Stimulated activated CD4-positive, alpha-beta T cell treated with anti-CD3 and anti-CD28 coated beads, Interleukin-12 subunit alpha, Interleukin-12 subunit beta, amount 100 ng/mL, for 4 hours (primary cell): ENCODE measurements around the gene DCHS2.

Experiments
- DNase-seq: peaks from one replicate; pipeline ENCODE4 v3.0.0-alpha.2; 2020

DCHS2 gene

GRCh38 chr4:154490234-154490582 is 1.4 kb downstream of the DCHS2 start:
- DNase-seq = no peak

- no peak for DNase-seq
Measured at GRCh38 chr4:154489558-154490233, 1.9 kb downstream of the DCHS2 start.

- no peak for DNase-seq
Measured at GRCh38 chr4:154487145-154487544, 4.5 kb downstream of the DCHS2 start.

- no peak for DNase-seq
Measured at GRCh38 chr4:154485127-154485773, 6.3 kb downstream of the DCHS2 start.

- no peak for DNase-seq
Measured at GRCh38 chr4:154478547-154478946, 13.1 kb downstream of the DCHS2 start.

GRCh38 chr4:154478128-154478527 is 13.5 kb downstream of the DCHS2 start:
- DNase-seq = no peak

- no peak for DNase-seq
Measured at GRCh38 chr4:154476232-154476631, 15.4 kb downstream of the DCHS2 start.

- no peak for DNase-seq
Measured at GRCh38 chr4:154475820-154476219, 15.8 kb downstream of the DCHS2 start.

- DNase-seq = no peak
Measured at GRCh38 chr4:154473497-154473896, 18.1 kb downstream of the DCHS2 start.

- no peak for DNase-seq
Measured at GRCh38 chr4:154472858-154473257, 18.7 kb downstream of the DCHS2 start.

GRCh38 chr4:154471526-154472331 is 19.9 kb downstream of the DCHS2 start:
- DNase-seq = no peak

GRCh38 chr4:154471032-154471431 is 20.6 kb downstream of the DCHS2 start:
- no peak for DNase-seq

GRCh38 chr4:154467886-154468285 is 23.7 kb downstream of the DCHS2 start:
- DNase-seq = no peak

GRCh38 chr4:154466336-154466735 is 25.3 kb downstream of the DCHS2 start:
- no peak for DNase-seq

GRCh38 chr4:154465085-154465484 is 26.5 kb downstream of the DCHS2 start:
- DNase-seq = no peak

GRCh38 chr4:154464654-154465053 is 26.9 kb downstream of the DCHS2 start:
- no peak for DNase-seq

- DNase-seq = no peak
Measured at GRCh38 chr4:154462081-154462810, 29.4 kb downstream of the DCHS2 start.

GRCh38 chr4:154457471-154457870 is 34.1 kb downstream of the DCHS2 start:
- DNase-seq = no peak

GRCh38 chr4:154456889-154457288 is 34.7 kb downstream of the DCHS2 start:
- DNase-seq = no peak

- no peak for DNase-seq
Measured at GRCh38 chr4:154456240-154456639, 35.4 kb downstream of the DCHS2 start.

- DNase-seq = no peak
Measured at GRCh38 chr4:154455111-154455510, 36.5 kb downstream of the DCHS2 start.

GRCh38 chr4:154454710-154455109 is 36.9 kb downstream of the DCHS2 start:
- no peak for DNase-seq

- DNase-seq = no peak
Measured at GRCh38 chr4:154452798-154453346, 38.7 kb downstream of the DCHS2 start.
